HEK293 (cell line): ENCODE data around the gene LSP1.

Experiments used
- CTCF ChIP-seq: fragments of 450-650 bp; formaldehyde crosslinking; IDR thresholded peaks from 2 replicates; pipeline ENCODE4 v1.5.1; 2016; ENCODE audit warnings: missing biosample characterization, missing genetic modification characterization
- GLIS1 ChIP-seq: fragments of 450-650 bp; formaldehyde crosslinking; IDR thresholded peaks from 2 replicates; pipeline ENCODE4 v1.5.1; 2016; ENCODE audit warnings: missing biosample characterization, missing genetic modification characterization
- ZFP69B ChIP-seq: fragments of 450-650 bp; formaldehyde crosslinking; IDR thresholded peaks from 2 replicates; pipeline ENCODE4 v1.5.1; 2016; ENCODE audit warnings: missing biosample characterization, missing genetic modification characterization
- ZNF112 ChIP-seq: fragments of 450-650 bp; formaldehyde crosslinking; IDR thresholded peaks from 2 replicates; pipeline ENCODE4 v1.5.0; 2017; ENCODE audit warnings: missing biosample characterization, missing genetic modification characterization
- ZNF560 ChIP-seq: fragments of 450-650 bp; formaldehyde crosslinking; IDR thresholded peaks from 2 replicates; pipeline ENCODE4 v1.5.1; 2017; ENCODE audit warnings: missing biosample characterization, missing genetic modification characterization, borderline replicate concordance
- ZNF600 ChIP-seq: fragments of 450-650 bp; formaldehyde crosslinking; IDR thresholded peaks from 2 replicates; pipeline ENCODE4 v1.5.1; 2016; ENCODE audit warnings: missing biosample characterization, missing genetic modification characterization
- ZNF629 ChIP-seq: fragments of 450-650 bp; formaldehyde crosslinking; IDR thresholded peaks from 2 replicates; pipeline ENCODE4 v1.5.1; 2017; ENCODE audit warnings: missing biosample characterization, missing genetic modification characterization
- ZNF704 ChIP-seq: fragments of 450-650 bp; formaldehyde crosslinking; IDR thresholded peaks from 2 replicates; pipeline ENCODE4 v1.5.1; 2016; ENCODE audit warnings: missing biosample characterization, missing genetic modification characterization
- TF ChIP-seq, protein P1 (sequence below): fragments of 450-650 bp; formaldehyde crosslinking; conservative IDR thresholded peaks from 2 replicates; pipeline ENCODE4 v1.5.1; 2016; ENCODE audit warnings: low read depth, missing biosample characterization, missing genetic modification characterization
- TF ChIP-seq, protein P2 (sequence below): fragments of 450-650 bp; formaldehyde crosslinking; IDR thresholded peaks from 2 replicates; pipeline ENCODE4 v1.5.1; 2016; ENCODE audit warnings: missing biosample characterization, missing genetic modification characterization
- TF ChIP-seq, protein P3 (sequence below): fragments of 450-650 bp; formaldehyde crosslinking; IDR thresholded peaks from 2 replicates; pipeline ENCODE4 v1.5.1; 2016; ENCODE audit warnings: missing biosample characterization, missing genetic modification characterization, borderline replicate concordance
- TF ChIP-seq, protein P4 (sequence below): IDR thresholded peaks from 2 replicates; pipeline ENCODE4 v1.6.1; 2011; ENCODE audit warnings: mild to moderate bottlenecking, low read depth, low read length, borderline replicate concordance
- TF ChIP-seq, protein P5 (sequence below): fragments of 450-650 bp; formaldehyde crosslinking; IDR thresholded peaks from 2 replicates; pipeline ENCODE4 v1.5.0; 2017; ENCODE audit warnings: missing biosample characterization, missing genetic modification characterization, borderline replicate concordance

- no peak for TF ChIP-seq GLIS1 (tag by site-specific recombination)
- TF ChIP-seq ZNF560 (tag by site-specific recombination) = no peak
- no peak for TF ChIP-seq ZNF704 (tag by site-specific recombination)
- TF ChIP-seq, protein P1, sequence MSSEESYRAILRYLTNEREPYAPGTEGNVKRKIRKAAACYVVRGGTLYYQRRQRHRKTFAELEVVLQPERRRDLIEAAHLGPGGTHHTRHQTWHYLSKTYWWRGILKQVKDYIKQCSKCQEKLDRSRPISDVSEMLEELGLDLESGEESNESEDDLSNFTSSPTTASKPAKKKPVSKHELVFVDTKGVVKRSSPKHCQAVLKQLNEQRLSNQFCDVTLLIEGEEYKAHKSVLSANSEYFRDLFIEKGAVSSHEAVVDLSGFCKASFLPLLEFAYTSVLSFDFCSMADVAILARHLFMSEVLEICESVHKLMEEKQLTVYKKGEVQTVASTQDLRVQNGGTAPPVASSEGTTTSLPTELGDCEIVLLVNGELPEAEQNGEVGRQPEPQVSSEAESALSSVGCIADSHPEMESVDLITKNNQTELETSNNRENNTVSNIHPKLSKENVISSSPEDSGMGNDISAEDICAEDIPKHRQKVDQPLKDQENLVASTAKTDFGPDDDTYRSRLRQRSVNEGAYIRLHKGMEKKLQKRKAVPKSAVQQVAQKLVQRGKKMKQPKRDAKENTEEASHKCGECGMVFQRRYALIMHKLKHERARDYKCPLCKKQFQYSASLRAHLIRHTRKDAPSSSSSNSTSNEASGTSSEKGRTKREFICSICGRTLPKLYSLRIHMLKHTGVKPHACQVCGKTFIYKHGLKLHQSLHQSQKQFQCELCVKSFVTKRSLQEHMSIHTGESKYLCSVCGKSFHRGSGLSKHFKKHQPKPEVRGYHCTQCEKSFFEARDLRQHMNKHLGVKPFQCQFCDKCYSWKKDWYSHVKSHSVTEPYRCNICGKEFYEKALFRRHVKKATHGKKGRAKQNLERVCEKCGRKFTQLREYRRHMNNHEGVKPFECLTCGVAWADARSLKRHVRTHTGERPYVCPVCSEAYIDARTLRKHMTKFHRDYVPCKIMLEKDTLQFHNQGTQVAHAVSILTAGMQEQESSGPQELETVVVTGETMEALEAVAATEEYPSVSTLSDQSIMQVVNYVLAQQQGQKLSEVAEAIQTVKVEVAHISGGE = no peak
- TF ChIP-seq ZNF629 (tag by site-specific recombination) = no peak
- TF ChIP-seq, protein P2, sequence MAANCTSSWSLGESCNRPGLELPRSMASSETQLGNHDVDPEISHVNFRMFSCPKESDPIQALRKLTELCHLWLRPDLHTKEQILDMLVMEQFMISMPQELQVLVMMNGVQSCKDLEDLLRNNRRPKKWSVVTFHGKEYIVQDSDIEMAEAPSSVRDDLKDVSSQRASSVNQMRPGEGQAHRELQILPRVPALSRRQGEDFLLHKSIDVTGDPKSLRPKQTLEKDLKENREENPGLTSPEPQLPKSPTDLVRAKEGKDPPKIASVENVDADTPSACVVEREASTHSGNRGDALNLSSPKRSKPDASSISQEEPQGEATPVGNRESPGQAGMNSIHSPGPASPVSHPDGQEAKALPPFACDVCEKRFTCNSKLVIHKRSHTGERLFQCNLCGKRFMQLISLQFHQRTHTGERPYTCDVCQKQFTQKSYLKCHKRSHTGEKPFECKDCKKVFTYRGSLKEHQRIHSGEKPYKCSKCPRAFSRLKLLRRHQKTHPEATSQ (tag by site-specific recombination) = no peak
- TF ChIP-seq ZNF112 = no peak
- TF ChIP-seq, protein P3, sequence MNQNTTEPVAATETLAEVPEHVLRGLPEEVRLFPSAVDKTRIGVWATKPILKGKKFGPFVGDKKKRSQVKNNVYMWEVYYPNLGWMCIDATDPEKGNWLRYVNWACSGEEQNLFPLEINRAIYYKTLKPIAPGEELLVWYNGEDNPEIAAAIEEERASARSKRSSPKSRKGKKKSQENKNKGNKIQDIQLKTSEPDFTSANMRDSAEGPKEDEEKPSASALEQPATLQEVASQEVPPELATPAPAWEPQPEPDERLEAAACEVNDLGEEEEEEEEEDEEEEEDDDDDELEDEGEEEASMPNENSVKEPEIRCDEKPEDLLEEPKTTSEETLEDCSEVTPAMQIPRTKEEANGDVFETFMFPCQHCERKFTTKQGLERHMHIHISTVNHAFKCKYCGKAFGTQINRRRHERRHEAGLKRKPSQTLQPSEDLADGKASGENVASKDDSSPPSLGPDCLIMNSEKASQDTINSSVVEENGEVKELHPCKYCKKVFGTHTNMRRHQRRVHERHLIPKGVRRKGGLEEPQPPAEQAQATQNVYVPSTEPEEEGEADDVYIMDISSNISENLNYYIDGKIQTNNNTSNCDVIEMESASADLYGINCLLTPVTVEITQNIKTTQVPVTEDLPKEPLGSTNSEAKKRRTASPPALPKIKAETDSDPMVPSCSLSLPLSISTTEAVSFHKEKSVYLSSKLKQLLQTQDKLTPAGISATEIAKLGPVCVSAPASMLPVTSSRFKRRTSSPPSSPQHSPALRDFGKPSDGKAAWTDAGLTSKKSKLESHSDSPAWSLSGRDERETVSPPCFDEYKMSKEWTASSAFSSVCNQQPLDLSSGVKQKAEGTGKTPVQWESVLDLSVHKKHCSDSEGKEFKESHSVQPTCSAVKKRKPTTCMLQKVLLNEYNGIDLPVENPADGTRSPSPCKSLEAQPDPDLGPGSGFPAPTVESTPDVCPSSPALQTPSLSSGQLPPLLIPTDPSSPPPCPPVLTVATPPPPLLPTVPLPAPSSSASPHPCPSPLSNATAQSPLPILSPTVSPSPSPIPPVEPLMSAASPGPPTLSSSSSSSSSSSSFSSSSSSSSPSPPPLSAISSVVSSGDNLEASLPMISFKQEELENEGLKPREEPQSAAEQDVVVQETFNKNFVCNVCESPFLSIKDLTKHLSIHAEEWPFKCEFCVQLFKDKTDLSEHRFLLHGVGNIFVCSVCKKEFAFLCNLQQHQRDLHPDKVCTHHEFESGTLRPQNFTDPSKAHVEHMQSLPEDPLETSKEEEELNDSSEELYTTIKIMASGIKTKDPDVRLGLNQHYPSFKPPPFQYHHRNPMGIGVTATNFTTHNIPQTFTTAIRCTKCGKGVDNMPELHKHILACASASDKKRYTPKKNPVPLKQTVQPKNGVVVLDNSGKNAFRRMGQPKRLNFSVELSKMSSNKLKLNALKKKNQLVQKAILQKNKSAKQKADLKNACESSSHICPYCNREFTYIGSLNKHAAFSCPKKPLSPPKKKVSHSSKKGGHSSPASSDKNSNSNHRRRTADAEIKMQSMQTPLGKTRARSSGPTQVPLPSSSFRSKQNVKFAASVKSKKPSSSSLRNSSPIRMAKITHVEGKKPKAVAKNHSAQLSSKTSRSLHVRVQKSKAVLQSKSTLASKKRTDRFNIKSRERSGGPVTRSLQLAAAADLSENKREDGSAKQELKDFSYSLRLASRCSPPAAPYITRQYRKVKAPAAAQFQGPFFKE (tag by site-specific recombination) = no peak
- TF ChIP-seq ZFP69B (tag by site-specific recombination) = no peak
- TF ChIP-seq, protein P4, sequence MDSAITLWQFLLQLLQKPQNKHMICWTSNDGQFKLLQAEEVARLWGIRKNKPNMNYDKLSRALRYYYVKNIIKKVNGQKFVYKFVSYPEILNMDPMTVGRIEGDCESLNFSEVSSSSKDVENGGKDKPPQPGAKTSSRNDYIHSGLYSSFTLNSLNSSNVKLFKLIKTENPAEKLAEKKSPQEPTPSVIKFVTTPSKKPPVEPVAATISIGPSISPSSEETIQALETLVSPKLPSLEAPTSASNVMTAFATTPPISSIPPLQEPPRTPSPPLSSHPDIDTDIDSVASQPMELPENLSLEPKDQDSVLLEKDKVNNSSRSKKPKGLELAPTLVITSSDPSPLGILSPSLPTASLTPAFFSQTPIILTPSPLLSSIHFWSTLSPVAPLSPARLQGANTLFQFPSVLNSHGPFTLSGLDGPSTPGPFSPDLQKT = no peak
- TF ChIP-seq, protein P5, sequence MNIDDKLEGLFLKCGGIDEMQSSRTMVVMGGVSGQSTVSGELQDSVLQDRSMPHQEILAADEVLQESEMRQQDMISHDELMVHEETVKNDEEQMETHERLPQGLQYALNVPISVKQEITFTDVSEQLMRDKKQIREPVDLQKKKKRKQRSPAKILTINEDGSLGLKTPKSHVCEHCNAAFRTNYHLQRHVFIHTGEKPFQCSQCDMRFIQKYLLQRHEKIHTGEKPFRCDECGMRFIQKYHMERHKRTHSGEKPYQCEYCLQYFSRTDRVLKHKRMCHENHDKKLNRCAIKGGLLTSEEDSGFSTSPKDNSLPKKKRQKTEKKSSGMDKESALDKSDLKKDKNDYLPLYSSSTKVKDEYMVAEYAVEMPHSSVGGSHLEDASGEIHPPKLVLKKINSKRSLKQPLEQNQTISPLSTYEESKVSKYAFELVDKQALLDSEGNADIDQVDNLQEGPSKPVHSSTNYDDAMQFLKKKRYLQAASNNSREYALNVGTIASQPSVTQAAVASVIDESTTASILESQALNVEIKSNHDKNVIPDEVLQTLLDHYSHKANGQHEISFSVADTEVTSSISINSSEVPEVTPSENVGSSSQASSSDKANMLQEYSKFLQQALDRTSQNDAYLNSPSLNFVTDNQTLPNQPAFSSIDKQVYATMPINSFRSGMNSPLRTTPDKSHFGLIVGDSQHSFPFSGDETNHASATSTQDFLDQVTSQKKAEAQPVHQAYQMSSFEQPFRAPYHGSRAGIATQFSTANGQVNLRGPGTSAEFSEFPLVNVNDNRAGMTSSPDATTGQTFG = no peak
- TF ChIP-seq CTCF (tag by site-specific recombination) = no peak
- TF ChIP-seq ZNF600 (tag by site-specific recombination) = no peak
These were observed 13.3 kb downstream of the LSP1 start for GRCh38 chr11:1866226-1866625.
